ENCODE data around the gene LDHD. TPM values are rescaled to one million over a fixed set of nuclear protein-coding genes. Genes with fewer than 3 reads are reported as not detected.
A peak's percentile ranks its signal among the peaks of the same experiment; 100 is the strongest.

The LDHD gene
- total RNA-seq, 6 experiments from 2014 or later: 62.9 to 98.5 (median 90.2) TPM

DNA sequence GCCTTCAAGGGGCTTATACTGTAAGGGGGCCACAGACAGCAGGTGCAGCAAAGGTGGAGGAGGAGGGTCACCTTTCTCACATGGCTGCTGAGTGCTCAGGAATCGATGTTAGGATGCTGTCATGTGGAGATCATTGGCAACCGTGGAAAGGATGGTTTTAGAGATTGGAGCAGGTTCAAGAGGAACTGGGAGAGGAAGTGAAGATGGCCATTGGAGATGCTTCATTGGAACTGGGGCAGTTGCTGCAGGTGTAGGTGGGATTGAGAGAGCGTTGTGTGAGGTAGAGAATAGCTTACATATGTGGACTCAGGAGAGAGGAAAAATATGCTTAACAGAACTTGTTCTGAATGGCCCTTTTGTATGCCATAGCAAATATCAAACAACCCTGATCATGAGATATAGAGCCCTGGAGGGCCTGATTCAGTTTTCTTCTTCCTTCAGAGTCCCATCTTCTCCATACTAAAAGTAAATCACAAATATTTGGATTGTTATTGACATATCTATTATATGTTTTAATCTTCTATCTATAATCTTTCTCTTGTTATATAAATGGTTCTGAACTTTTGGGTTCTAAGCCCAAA lies 40.8 kb downstream of the LDHD start:
- peak overlapping the region in 1 of 3 donors; percentile 8 for H3K27ac ChIP-seq
- no peaks in the 10 kb centered on the region for H3K9me3 ChIP-seq
- no peak overlapping the region for H3K4me3 ChIP-seq
- H3K4me1 ChIP-seq: peaks cover 0 to 18% (median 8%) of the 10 kb centered on the region in 4 donors
- 54% methylated on average over 3 of the region's 3 CpGs for WGBS (ENCODE audit: insufficient coverage, low coverage, low lambda C conversion rate, missing lambda C conversion rate)
- intact Hi-C loops (cut with DNase I): no loop called here
- H3K27me3 ChIP-seq: no peaks in the 10 kb centered on the region
- DNase-seq: no peak
- no peak for TF ChIP-seq POLR2A (IDR thresholded peaks at IDR 0.05)
- TF ChIP-seq, protein P1, sequence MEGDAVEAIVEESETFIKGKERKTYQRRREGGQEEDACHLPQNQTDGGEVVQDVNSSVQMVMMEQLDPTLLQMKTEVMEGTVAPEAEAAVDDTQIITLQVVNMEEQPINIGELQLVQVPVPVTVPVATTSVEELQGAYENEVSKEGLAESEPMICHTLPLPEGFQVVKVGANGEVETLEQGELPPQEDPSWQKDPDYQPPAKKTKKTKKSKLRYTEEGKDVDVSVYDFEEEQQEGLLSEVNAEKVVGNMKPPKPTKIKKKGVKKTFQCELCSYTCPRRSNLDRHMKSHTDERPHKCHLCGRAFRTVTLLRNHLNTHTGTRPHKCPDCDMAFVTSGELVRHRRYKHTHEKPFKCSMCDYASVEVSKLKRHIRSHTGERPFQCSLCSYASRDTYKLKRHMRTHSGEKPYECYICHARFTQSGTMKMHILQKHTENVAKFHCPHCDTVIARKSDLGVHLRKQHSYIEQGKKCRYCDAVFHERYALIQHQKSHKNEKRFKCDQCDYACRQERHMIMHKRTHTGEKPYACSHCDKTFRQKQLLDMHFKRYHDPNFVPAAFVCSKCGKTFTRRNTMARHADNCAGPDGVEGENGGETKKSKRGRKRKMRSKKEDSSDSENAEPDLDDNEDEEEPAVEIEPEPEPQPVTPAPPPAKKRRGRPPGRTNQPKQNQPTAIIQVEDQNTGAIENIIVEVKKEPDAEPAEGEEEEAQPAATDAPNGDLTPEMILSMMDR (IDR thresholded peaks at IDR 0.05): no peak
- ATAC-seq: no peak
- no peaks in the 10 kb centered on the region for H3K36me3 ChIP-seq

DNA sequence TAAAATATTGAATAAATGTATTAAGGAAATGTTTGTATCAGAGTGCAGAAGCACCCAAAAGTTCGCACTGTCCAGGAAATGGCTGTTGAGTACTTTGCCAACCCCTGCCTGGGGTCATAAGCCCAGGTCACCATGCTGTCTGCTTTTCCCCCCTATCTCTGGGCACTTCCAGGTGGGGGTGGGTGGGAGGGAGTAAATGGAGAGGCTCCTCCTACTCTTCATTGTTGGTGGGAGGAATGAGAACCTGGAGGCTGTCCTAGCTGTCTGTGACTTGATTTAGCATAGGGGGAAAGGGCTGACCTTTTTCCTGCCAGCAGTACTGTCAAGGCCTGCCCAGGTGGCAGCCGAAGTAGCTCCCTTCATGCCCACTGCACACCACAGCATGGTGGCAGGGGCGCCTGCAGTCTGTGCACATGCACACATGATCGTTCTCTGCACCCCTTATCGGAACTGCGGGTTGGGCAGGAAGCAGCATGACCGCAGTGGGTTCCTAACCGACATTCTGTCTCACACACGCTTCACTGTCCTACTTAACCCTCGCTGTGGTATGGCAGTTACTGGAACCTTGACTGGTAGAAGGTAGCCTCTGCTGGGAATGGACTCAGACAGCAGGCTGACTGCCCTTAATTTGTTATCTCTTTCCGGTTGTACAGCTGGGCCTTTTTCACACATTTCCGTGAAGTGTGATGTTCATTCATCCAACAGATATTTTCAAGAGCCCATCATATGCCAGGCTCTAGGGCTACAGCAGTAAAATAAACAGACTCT lies 41.5 kb downstream of the LDHD start:
- WGBS (ENCODE audit: insufficient coverage, low coverage, low lambda C conversion rate, missing lambda C conversion rate): 48% methylated on average over 6 of the region's 12 CpGs
- no peak overlapping the region for H3K4me3 ChIP-seq
- TF ChIP-seq, protein P1 (IDR thresholded peaks at IDR 0.05): no peak
- TF ChIP-seq POLR2A (IDR thresholded peaks at IDR 0.05): no peak
- no peaks in the 10 kb centered on the region for H3K36me3 ChIP-seq
- no peaks in the 10 kb centered on the region for H3K9me3 ChIP-seq
- intact Hi-C loops (cut with DNase I): no loop called here
- H3K27ac ChIP-seq: peak overlapping the region in 1 of 3 donors; percentile 8
- DNase-seq (no peak), ATAC-seq (peak; percentile 46 to 56 (median 54))
- H3K4me1 ChIP-seq: peaks cover 0 to 25% (median 12%) of the 10 kb centered on the region in 4 donors
- no peaks in the 10 kb centered on the region for H3K27me3 ChIP-seq

DNA sequence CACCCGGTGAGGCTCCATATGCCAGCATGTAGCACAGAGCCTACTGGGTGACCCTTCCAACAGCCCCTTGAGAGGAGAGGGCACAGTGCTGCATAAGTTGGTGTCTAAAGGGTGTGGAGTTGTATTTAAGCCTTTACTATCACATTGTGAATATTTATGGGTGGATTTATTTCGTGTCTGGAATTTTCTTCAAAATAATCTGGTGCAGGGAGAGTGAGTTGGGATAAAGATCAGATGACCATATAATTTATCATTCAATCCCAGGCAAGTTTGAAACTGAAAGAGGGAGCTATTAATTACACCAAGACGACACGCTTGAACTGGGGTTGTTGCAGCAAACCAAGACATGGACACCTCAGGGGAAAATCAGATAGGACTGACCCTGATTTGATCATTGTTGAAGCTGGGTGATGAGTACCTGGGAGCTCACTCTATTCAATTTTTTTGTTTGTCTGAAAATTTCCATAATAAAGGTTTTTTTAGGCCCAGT lies 42.2 kb downstream of the LDHD start:
- no peak overlapping the region for H3K4me3 ChIP-seq
- intact Hi-C loops (cut with DNase I): no loop called here
- H3K4me1 ChIP-seq: peaks cover 0 to 29% (median 13%) of the 10 kb centered on the region in 4 donors
- WGBS (ENCODE audit: insufficient coverage, low coverage, low lambda C conversion rate, missing lambda C conversion rate): 72% methylated on average over 3 of the region's 4 CpGs
- H3K36me3 ChIP-seq: no peaks in the 10 kb centered on the region
- H3K9me3 ChIP-seq: no peaks in the 10 kb centered on the region
- no peak for DNase-seq
- H3K27me3 ChIP-seq: no peaks in the 10 kb centered on the region
- no peak overlapping the region for H3K27ac ChIP-seq
- TF ChIP-seq, protein P1 (IDR thresholded peaks at IDR 0.05): no peak
- TF ChIP-seq POLR2A (IDR thresholded peaks at IDR 0.05): no peak
- no peak for ATAC-seq

DNA sequence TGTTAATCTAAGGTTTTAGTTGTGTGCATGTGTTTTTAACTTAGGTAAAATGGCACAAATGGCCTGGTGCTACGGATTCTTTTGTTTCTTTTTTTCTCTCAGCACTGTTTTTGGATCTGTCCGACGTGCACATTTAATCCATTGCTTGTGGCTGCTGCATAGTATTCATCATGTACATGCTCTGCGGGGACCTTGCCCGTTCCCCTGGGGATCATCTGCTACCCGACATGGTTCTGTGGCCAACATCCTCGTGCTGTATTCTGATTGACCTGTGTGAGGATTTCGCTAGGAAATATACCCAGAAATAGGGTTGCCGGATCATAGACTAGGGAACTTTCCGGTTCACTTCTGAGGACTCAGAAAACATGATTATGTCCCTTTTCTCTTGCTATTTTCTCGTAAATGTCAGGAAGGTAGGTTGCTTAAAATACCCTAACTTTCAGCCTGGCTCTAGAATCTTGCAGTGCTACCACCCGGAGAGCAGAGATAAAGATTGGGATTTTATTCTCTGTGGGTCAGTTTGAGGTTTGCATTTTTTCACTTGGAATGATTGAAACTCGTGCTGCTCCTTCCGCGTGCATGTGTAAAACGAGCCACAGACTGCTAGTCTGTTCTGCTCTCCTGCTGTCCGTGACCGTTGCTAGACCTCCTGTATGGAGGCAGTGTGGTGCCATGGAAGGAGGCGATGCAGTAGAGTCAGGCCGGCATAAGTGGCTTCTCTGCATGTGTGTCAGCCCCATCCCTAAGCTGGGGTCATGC lies 42.9 kb downstream of the LDHD start:
- H3K4me3 ChIP-seq: no peak overlapping the region
- intact Hi-C loops (cut with DNase I): no loop called here
- H3K36me3 ChIP-seq: no peaks in the 10 kb centered on the region
- TF ChIP-seq POLR2A (IDR thresholded peaks at IDR 0.05): no peak
- TF ChIP-seq, protein P1 (IDR thresholded peaks at IDR 0.05): no peak
- no peak overlapping the region for H3K27ac ChIP-seq
- no peaks in the 10 kb centered on the region for H3K9me3 ChIP-seq
- peaks cover 0 to 25% (median 11%) of the 10 kb centered on the region in 4 donors for H3K4me1 ChIP-seq
- DNase-seq (no peak), ATAC-seq (no peak)
- WGBS (ENCODE audit: insufficient coverage, low coverage, low lambda C conversion rate, missing lambda C conversion rate): 98% methylated on average over 14 of the region's 20 CpGs
- H3K27me3 ChIP-seq: no peaks in the 10 kb centered on the region
